SKM-1 treated with dmso at 0.1 percent for 144 hours (cell line): Measurements from ENCODE around the gene HOXC12.

ENCODE experiments used
- DNase-seq: peaks from one replicate; lab custom pipeline; 2025; ENCODE audit not compliant: unreplicated experiment; lab: John Stamatoyannopoulos, UW

The HOXC12 gene

DNA sequence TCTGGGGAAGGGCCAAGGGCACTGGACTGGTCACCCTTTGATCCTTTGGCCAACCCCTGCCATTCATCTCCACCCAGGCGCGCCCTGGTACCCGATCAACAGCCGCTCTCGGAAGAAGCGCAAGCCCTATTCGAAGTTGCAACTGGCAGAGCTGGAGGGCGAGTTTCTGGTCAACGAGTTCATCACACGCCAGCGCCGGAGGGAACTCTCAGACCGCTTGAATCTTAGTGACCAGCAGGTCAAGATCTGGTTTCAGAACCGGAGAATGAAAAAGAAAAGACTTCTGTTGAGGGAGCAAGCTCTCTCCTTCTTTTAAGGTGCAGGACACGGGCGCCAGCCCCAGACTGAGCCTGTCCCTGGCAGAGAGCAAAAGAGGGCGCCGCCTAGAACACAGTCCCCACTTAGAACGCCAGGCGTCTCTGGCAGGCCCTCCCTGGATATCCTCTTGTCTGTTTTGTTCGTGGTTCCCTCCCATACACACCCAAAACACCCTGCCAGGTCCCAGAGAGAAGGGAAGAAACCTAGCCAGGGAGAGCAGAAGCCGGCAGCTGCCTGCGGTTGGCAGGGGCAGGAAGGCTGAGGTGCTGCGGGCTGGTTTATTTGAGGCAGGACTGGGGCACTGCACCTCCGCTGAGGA is 1.7 kb downstream of the HOXC12 start:
- no peak for DNase-seq

DNA sequence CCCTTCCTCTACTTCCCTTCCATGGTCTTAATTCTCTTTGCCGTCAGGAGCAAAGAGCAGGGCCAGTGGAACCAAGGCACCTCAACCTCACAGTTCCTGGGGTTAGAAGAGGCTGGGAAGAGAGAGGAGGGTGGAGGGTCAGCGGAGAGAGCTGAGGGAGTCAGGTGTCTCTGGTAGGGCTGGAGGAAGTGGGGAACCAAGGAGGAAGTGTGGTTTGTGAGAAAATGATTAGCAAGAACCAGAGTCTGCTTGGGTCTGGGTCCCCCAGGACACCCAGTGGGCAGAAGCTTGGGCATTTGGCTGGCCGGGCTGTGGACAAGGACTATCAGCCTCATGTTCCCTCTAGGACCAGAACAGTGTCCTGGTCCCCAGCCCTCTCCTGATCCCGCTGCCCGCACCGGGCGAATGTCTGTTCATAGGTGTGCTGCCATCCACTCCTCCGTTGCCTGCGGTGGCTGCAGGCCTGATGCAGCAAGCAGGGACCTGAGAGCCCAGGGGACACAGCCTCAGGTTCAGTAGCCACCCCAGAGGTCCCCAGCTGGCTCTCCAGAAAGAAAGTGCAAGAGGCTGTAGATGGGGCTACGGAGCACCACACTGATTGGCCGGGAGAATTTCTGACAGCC is 2.3 kb downstream of the HOXC12 start:
- no peak for DNase-seq

DNA sequence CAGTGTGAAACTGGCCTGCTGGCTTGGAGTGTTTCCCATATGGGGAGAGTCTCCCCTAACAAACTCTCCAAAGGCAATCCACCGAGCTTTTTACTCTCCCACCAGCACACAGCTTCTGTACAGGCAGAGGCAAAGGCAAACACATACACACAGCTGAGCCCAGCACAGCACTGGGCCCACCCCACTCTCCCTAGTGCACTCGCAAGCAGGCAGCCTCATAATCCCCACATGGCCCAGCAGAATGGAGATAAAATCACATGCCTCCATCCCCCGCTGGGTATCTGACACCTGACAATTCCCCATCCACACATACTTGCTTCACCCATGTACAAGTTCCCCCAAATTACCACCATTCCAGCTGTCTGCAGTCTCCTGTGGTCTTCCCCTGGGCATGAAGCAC is 3.4 kb downstream of the HOXC12 start:
- DNase-seq: no peak

- no peak for DNase-seq
These were observed 4.6 kb downstream of the HOXC12 start for GRCh38 chr12:53959314-53959713.

DNA sequence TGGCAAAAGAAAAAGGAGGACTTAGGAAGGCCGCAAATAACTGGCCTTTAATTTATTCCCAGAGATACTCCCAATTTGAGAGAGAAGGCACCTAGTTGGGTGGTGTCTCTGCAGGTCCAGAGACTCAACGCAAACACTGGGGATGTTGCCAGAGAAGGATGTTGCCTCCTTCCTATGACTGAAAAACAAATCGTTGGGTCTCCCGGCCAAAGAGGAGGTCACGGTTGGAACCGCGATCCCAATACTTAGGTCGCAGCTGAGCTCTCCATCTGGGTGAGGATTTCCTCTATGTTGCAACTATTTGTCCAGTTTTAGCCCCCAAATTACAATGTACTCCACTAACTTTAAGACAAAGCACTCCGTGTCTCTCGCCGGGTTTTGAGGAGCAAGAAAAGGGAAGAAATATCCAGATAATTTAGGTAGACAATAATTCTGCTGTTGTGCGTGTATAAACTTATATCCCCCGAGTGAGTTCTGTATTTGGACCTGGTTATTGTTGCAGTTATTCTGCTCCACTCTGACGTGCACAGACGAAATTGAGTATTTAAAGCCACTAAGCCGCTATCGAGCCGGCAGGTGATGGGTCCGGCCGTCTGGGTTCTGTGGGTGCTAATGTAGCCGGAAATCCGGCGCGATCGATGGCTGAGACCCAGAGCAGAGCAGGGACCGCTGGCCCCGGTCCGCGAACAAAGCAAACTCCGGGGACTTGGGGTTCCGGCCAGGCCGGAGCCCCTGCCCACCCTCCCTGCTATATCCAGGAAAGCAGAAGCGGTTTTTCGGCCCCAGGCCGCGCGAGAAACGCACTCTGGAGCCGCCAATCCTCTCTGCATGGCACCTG is 5.7 kb downstream of the HOXC12 start:
- DNase-seq: no peak

DNA sequence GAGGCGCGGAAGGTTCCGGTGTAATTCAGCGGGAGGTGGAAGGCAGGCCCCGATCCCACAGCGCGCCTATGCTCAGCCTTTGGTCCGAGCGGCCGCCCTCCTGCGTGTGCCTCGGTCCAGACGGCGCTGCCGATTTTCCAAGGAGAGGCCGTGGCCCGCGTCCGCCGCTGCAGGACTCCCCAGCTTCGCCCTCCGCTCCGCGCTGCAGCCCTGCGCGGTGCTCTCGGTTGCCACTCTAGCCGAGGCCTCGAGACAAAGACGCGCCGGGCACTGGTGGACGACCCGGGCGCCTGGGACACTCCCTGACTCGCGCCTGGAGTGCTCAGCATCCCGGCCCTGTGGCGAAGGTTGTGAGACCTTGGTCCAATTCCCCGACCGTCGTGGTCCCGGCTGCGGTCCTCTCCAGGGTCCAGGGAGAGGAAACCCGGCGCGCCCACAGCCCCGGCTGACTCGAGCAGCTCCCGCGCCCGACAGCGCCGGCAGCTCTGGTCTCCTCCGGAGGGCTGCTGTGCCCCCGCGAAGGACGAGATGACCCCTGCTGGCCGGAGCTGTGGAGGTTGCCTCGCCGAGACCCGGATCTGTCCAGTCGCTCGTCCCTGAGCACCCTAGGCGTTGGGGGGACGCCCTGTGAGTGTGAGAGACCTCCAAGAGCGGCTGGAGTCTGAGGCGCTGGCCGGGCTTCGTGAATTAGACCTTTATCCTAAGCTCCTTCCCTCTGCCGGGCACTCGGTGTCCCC is 6.5 kb downstream of the HOXC12 start:
- no peak for DNase-seq

- DNase-seq: no peak
These were observed 8.3 kb downstream of the HOXC12 start for GRCh38 chr12:53963005-53963404.

DNA sequence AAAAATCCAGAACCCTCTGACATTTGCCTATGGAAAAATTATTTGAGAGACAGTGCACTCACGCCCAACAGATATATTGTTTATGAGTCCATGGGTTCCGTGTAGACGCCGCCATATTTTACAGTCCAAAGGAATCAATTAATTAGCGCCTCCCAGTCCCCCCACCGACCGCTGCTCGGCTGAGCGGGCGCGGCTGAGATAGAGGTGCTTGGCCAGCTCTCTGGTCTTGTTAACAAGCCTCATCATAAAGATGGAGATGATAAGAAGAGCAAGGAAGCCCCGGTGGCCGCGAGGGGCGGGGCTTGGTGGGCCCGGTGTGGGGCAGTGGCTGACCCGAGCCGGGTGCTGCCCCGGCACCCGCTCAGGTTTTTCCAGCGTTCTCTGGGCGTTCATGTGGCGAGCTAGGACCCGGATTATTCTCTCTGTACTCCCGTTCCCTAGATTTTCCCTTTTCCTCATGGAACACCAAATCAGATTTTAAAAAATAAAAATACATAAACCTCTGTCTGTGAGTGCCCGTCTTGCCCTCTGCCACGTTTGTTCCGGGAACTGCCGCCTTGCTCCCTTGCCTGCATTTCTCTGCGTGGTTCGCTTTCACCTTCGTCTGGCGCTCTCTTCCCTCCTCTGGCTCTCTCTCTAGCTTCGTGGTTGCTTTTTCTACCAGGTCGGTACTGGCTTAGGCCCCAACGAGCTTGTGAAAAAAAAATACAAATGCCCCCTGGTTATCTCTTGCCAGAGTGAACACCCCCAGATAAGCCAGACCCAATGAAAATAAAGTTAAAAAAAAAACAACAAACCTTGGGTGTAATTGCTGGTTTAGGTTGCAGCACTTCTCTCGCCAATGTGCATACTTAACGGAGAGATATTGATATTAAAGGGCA is 9.0 kb downstream of the HOXC12 start:
- no peak for DNase-seq

GRCh38 chr12:53964315-53964713 is 9.6 kb downstream of the HOXC12 start:
- DNase-seq: no peak

DNA sequence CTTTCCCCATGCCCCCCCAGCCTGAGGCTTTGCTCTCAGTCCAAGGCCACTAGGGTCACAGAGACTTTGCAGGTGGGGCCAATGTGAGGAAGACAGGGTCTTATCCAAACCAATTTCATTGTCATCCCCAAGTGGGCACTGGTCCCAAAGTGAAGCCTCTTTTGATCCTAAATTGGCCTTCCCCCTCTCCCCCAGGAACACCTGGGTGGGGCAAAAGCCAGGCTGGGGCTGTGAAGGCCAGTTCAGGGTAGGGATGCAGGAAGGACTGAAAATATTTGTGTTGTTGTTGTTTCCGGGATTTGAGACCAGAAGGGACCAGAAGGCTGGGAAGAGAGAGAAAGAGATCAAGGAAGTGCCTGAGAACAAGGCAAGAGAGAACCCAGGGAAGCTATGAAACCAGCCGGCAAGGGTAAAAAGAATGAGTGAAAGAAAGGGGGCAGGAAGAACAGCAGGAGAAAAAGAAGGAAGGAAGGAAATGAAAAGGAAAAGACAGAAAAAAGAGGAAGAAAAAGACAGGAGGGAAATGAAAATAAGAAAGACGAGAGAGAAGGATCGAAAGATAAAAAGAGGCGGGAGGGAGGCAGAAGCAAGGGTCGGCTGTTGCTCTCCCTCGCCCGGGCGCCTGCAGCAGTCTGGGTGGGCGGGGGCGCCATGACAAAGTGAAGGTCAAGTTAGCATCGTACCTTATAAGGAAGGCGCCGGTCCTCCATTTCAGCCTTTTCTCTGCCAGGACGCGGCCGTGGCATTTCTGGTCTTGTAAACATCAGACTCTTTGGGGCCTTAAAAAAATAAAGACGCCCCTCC is 10.8 kb downstream of the HOXC12 start:
- DNase-seq: no peak

GRCh38 chr12:53966085-53966384 is 11.3 kb downstream of the HOXC12 start:
- no peak for DNase-seq

- DNase-seq: no peak
These were observed 11.9 kb downstream of the HOXC12 start for GRCh38 chr12:53966385-53967133.

DNA sequence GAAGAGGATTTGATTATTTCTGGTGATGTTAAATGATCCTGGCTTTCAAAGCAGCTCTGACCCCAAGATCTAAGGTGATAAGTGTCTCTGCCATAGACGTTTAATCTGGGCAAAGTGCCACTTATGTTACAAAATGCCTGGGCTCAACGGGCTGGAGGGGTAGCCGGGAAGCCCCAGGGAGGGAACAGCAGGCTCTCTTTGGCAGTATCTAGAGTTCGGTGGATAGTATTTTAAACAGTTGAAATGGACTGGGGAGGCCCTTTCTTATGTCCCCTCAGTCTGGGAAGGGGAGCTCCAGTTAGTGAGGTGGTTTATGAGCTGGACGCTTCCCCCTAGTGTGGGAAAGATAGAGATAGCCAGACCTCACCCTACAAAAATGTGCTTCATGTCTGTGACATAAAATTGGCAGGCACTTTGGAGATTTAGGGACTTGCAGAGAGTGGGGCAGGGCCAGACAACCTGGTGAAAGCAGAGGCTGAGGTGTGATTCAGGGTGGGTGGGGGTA is 12.8 kb downstream of the HOXC12 start:
- no peak for DNase-seq

GRCh38 chr12:53968214-53969127 is 13.8 kb downstream of the HOXC12 start:
- DNase-seq: no peak

GRCh38 chr12:53969588-53970259 is 15.0 kb downstream of the HOXC12 start:
- no peak for DNase-seq

DNA sequence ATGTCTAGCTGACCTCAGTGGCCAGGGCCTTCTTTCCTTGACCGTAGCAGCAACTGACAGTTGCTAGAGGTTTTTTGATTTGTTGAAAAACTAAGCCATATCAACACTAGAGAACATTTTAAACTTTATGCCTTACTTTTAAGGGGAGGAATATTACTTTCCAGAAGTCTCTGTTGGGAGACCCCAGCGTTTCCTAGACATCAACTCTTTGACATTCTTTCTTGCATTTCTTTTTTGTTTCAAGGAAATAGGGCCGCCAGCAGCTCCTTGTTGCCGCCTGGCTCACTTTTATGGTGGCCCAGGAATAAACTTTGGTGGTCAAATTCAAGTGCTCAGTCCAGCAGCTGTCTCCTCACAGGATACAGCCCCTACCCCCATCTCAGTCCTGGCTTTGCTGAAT is 15.7 kb downstream of the HOXC12 start:
- DNase-seq: no peak

DNA sequence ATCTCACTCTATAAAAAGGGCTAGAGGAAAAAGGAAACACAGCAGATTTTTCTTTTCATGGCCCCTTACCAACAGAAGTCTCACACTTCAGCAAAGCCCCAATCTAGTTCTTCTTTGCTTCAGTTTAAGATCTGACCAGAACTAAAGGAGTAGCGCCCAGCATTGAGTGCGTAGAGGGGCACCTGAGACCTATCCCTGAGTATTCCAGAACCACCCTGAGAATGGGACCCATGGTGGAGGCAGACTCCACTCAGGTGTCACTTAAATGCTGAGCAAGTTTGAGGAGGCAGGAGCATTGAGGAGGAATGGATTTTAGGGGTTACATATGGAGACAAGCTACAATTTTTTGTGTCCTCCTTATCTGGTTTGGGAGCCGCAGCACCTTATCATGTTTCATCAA is 16.4 kb downstream of the HOXC12 start:
- no peak for DNase-seq
